GM21619 (cell line): ENCODE results near the gene IBTK.
"Not testable (repeated sequence)": the region's sequence is repeated elsewhere in the genome, so short reads cannot be mapped to it uniquely, and the experiment has no call there.

Source experiments
- ATAC-seq: cut with Tn5 transposase; IDR thresholded peaks from one replicate; pipeline ENCODE4 v1.9.1; 2021; ENCODE audit not compliant: unreplicated experiment

Gene IBTK

DNA sequence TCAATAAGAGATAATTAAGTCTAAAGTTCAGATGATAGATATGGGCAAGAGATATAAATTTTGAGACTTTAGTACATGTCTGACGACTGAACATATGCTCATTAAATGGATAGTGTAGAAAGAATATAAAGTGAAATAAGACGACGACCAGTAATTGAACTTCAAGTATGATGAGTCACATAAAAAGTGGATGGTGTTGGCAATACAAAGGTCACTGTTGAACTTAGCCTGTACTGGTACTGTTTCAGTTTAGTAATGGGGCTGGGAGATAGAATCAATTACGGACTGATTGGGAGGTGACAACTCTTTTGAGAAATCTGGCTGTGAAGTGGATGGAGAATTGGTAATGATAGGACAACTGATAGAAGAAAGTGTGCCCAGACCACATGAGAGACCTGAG, 68.1 kb downstream of the IBTK start:
- no peak for ATAC-seq

DNA sequence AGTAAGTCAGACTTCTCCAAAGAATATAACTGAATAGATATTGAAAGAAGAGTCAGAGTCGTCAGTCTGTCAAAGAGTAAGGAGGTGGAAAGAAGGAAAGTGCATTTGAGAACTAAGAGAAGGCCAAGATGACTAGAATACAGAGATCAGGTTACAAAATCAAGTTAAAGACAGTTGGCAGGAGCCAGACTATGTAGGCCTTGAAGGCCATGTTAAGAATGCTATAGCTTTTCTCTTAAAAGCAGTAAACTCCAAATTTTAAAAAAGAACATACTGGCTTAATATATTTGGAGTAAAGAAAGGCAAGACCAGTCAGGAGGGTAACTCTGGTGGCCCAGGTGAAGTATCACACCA, 68.8 kb downstream of the IBTK start:
- no peak for ATAC-seq

GRCh38 chr6:82178077-82178758, 69.3 kb downstream of the IBTK start:
- ATAC-seq: no peak

DNA sequence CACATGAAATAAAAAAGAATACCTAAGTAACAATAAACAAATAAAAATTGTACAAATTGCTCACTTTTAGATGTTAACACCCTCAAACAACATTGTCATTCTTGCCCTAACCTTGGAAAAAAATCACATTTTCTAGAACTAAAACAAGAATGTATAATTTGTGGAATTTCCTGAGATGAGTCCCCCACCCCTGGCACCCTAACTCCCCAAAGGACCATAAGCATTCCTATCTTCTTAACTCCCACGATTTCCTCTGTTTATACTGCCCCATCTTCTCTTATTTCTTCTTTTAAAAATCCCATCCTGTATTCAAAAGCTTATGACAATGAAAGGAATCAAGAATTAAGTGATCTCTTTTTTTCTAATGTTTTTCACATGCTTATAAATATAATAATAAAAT, 70.9 kb downstream of the IBTK start:
- no peak for ATAC-seq

DNA sequence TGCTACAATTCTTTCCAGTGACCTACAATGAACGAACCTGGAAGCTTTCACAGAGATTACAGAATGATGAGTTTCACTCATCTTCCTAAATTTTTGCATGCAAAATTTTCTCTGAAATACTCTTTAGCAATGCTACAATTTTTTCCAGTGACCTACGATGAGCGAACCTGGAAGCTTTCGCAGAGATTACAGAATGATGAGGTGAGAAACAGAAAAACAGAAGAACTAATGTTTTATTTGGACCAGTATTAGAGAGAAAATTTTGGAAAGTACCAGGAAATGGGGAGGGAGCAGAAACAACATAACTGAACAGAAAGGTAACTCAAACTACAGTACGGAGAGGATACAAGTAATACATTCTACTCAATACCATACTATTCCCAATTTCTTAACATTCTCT, 75.0 kb downstream of the IBTK start:
- ATAC-seq: no peak

GRCh38 chr6:82169138-82169876, 78.2 kb downstream of the IBTK start:
- ATAC-seq: no peak

DNA sequence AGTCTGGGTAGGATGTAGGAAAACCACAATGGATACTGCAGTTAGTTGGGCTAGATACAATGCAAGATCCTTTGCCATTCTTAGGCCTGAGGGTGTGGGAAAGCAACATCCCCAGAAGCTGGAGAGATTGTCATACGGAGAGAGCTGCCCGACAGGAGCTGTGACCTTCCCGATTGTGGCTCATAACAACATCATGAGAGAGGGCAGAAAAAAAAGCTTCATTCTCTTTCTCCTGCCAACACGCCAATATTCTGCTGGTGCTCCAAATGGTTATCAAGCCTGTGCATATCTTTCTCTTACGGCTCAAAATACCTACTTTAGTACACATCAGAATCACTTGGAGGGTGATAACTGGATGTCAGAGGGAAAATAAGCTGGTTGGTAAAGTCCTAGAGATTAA, 81.1 kb downstream of the IBTK start:
- no peak for ATAC-seq

DNA sequence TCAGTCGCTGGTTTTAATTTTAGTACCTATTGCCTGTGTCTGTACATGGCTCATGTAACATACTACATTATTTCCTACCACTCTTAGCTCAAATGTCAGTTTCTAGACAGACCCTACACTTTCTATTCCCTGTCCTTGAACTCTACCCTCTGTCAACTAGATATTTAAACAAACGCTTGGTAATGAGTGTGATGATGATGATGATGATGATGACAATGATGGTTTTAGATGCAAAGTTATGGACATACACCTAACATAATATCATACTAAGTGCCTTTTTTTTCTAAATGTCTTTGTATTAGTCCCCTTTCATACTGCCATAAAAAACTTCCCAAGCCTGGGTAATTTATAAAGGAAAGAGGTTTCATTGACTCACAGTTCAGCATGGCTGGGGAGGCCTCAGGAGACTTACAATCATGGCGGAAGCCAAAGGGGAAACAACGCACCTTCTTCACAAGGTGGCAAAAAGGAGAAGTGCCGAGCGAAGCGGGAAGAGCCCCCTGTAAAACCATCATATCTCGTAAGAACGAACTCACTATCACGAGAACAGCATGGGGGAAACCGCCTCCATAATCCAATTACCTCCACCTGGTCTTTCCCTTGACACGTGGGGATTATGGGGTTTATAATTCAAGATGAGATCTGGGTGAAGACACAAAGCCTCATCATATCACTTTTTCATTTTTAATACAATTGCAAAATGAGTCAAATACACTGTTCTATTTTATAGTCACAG, 87.1 kb downstream of the IBTK start:
- no peak for ATAC-seq

GRCh38 chr6:82152786-82153185, 94.8 kb downstream of the IBTK start:
- ATAC-seq: not testable (repeated sequence)

DNA sequence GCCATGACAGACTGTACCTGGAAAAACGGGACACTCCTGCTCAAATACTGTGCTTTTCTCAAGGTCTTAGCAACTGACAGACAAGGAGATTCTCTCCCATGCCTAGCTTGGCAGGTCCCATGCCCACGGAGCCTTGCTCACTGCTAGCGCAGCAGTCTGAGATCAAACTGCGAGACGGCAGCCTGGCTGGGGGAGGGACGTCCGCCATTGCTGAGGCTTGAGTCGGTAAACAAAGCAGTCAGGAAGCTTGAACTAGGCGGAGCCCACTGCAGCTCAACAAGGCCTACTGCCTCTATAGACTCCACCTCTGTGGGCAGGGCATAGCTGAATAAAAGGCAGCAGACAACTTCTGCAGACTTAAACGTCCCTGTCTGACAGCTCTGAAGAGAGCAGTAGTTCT, 96.4 kb downstream of the IBTK start:
- ATAC-seq: not testable (repeated sequence)

DNA sequence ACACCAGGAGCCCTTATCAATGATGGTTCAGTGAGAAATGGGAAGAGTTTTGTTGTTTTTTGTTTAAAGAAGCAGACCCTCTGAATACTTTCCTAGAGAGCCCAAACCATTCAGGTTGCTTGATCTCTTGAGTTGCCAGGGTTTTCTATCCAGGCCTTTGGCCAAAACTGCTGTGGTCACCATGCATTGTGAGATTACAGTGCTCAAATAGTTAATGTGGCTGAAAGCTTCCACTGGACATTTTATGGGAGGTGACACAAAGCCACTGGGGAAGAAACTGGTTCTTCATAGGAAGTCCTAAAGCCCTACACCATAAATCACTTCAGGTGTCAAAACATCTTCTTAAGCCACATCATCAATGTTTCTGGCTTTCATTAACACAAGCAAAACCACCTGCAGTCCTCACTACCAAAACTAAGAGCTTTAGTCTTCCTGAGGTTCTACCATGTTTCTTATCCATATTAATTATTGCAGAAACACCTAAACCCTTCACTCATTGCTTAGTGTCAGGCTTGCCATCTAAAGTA, 101.6 kb downstream of the IBTK start:
- ATAC-seq: no peak

DNA sequence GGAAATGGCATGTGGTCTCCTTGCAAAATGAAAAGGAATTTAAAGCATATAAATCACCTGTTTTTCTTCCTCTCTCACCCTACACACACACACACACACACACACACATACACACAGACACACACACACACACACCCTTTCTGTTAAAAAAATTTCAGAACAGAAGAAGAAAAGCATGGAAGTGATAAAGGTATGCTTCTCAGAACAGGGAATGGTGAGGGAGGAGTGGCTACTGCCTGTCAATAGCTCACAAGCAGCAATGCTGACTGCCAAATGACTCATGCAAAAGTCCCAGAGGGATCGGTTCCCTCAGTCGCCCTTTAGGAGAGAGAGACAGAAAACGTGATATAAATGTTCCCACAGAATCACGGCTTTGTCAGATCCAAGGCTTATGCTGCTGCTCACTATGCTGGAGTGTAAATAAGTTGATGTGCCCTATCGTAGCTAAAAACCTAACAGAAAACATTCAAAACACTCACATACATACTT, 102.6 kb downstream of the IBTK start:
- ATAC-seq: no peak

- ATAC-seq: peak; percentile 84
Measured at GRCh38 chr6:82144007-82144851, 103.3 kb downstream of the IBTK start.

DNA sequence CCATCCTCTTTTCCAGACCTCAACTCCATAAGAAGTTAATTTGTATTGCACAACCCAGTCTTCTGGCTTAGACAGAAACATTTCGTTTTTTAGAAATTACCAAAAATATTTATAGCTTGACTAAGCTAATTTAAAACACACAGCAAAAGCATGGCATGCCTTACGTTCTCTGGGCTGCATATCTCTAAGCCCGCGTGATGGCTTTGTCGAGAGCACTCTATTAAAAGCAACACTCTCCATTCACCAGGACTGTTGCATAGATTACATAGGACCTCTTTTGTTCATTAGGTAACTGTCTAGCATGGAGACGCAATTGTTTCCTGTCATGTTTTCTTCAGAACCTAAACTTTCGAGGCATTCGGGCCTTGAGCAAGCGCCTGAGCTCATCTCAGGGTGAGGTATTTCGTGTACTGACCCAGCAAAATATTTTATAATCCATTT, 104.5 kb downstream of the IBTK start:
- no peak for ATAC-seq

DNA sequence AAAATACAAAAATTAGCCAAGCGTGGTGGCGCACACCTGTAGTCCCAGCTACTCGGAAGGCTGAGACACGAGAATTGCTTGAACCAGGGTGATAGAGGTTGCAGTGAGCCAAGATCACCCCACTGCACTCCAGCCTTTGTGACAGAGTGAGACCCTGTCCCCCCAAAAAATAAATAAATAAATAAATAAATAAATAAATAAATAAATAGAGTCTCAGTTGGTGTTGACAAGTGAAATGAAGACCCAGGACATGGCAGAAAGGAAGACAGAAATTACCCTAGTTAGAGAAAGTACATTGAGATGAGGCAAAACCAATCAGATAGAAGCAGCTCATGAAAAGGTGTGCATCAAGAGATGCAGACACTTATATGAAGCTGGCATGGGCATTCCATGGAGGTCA, 105.0 kb downstream of the IBTK start:
- no peak for ATAC-seq

- ATAC-seq: no peak
Measured at GRCh38 chr6:82138075-82138791, 109.3 kb downstream of the IBTK start.

DNA sequence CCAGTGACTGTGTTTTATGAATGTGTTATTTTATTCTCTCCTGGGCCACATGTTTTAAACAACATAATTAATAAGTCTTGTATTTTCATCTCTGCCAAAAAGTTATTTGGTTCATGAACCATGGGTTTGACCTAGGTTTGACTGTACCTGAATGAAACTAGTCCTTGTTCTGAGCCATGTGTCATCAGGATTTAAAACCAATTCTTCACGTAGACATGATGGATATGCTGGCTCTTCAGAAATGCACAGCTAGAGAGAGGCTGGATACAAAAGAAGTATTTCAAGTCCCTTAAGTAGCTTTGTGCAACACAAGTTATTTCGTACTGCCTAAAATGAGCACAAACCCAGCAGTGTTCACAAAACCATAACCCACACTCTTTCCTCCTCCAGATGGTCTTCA, 116.1 kb downstream of the IBTK start:
- ATAC-seq: no peak

DNA sequence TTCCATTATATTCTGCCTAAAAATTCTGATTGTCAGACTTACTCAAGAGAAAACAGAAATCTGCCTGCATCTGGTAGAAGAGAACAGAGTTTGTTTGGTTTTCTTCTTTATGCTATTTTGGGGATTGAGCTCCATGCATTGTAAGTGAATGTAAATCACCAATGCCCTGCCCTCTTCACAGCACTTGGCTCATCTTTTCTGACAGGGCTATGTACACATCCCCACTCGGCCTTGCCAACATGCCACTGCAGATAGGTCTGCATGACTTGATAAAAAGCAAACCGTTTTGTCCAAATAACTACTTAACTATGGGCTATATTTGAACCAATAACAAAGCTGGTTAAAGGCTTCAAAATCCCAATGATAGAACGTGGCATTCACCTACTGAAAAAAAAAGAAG, 117.7 kb downstream of the IBTK start:
- no peak for ATAC-seq

GRCh38 chr6:82128973-82129372, 118.6 kb downstream of the IBTK start:
- ATAC-seq: not testable (repeated sequence)

- ATAC-seq: no peak
Measured at GRCh38 chr6:82123632-82124031, 123.9 kb downstream of the IBTK start.
